Transverse colon (tissue), 4 donors: Measurements from ENCODE around the gene PAX8. TPM values are rescaled to one million over a fixed set of nuclear protein-coding genes. Genes with fewer than 3 reads are reported as not detected.
A peak's percentile ranks its signal among the peaks of the same experiment; 100 is the strongest.

Experiments used
- DNase-seq: peaks from one replicate; pipeline ENCODE4 v3.0.0-alpha.2; 2019
- H3K27ac ChIP-seq, 4 donors: fragments of 200-600 bp; sonication (generic); 2 replicates each; pipeline ENCODE4 v1.5.1; 2016 to 2018; ENCODE audit warnings: inconsistent platforms in 4 of 4
- H3K27me3 ChIP-seq: fragments of 200-600 bp; sonication (generic); 2 replicates; pipeline ENCODE4 v1.5.1; 2017; ENCODE audit warnings: inconsistent platforms
- H3K36me3 ChIP-seq, 4 donors: fragments of 200-600 bp; sonication (generic); 2 replicates each; pipeline ENCODE4 v1.5.1; 2017 to 2019; ENCODE audit warnings: inconsistent platforms in 4 of 4
- H3K4me1 ChIP-seq, 4 donors: fragments of 200-600 bp; sonication (generic); 2 replicates each; pipeline ENCODE4 v1.5.1; 2017 to 2020; ENCODE audit warnings: inconsistent platforms in 4 of 4
- H3K4me3 ChIP-seq, 4 donors: fragments of 200-600 bp; sonication (generic); 1 replicate in 1 of 4; 2 replicates in 3 of 4; pipeline versions ENCODE4 v1.5.1 to v1.6.1; 2017 to 2019; ENCODE audit warnings: inconsistent platforms in 4 of 4
- H3K9me3 ChIP-seq, 2 donors: fragments of 200-600 bp; sonication (generic); 2 replicates each; pipeline ENCODE4 v1.5.1; 2017 to 2019; ENCODE audit warnings: inconsistent platforms in 2 of 2
- EP300 ChIP-seq: sonication (generic); formaldehyde crosslinking; IDR thresholded peaks from one replicate; pipeline ENCODE4 v1.6.1; 2017; ENCODE audit warnings: antibody characterized with exemption, low read depth
- POLR2A ChIP-seq: fragments of 450-650 bp; IDR thresholded peaks from one replicate; pipeline ENCODE4 v1.6.1; 2016; ENCODE audit warnings: antibody characterized with exemption, mild to moderate bottlenecking, moderate library complexity
- POLR2AphosphoS5 ChIP-seq, 3 donors: sonication (generic); formaldehyde crosslinking; IDR thresholded peaks; one replicate each; pipeline ENCODE4 v1.6.1; 2016; ENCODE audit warnings: antibody characterized with exemption in 3 of 3
- WGBS, 2 donors: methylation state at CpG; one replicate each; pipeline ENCODE4 v1.1.5; 2018; ENCODE audit warnings: low coverage in 1 of 2; 5-methylcytosine and 5-hydroxymethylcytosine counted together
- in situ Hi-C, 4 donors: fragments of 200-750 bp; cut with MboI; loops; one replicate each; pipeline versions ENCODE4 v1.15.0 to v1.15.1; 2017; ENCODE audit warnings: low sequenced_read_pairs in 3 of 4, low pct_ligation_motif_present in 1 of 4, low pct_unique_long_range_greater_than_20kb in 1 of 4
- intact Hi-C: fragments of 100-400 bp; cut with DNase I; formaldehyde crosslinking; loops from one replicate; pipeline ENCODE4 v1.15.1; 2023; ENCODE audit warnings: low total_unique reads
- total RNA-seq, 4 donors: library from RNA; depleted of rRNA; stranded (reverse); fragments of >200 nt; gene quantifications; one replicate each; pipeline ENCODE4 v1.1.0, GENCODE V29; 2016
- TF ChIP-seq, protein P1 (sequence below), 5 experiments: fragments of 200-600 bp in 3 of 5; fragments of 450-650 bp in 2 of 5; sonication (generic) in 3 of 5; IDR thresholded peaks; 1 replicate in 2 of 5; 2 replicates in 3 of 5; pipeline ENCODE4 v1.5.1; 2016 to 2017; ENCODE audit warnings: antibody characterized with exemption in 5 of 5, inconsistent platforms in 3 of 5, mild to moderate bottlenecking in 2 of 5, moderate library complexity in 1 of 5

The PAX8 gene
- total RNA-seq, 4 donors from 2014 or later = 1.6 to 13.7 (median 8.3) TPM

DNA sequence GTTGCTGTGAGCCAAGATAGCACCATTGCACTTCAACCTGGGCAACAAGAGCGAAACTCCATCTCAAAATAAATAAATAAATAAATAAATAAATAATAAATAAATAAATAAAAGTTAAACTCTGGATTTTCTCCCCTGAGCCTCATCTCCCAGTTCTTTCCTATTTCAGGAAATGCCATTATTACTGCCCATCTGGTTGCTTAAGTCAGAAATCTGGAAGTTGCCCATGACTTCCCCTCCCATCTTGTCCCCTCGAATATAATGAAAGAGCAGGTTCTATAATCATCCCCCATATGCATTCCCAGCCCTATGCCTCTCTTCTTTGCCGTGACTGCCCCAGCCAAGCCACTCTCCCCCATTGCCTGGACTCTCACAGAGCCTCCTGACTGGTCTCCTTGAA is 109.1 kb downstream of the PAX8 start:
- H3K27me3 ChIP-seq = no peaks in the 10 kb centered on the region
- no peak overlapping the region for H3K4me3 ChIP-seq
- TF ChIP-seq POLR2AphosphoS5 (IDR thresholded peaks at IDR 0.05) (no peak), POLR2A (no peak), EP300 (no peak)
- TF ChIP-seq, protein P1, sequence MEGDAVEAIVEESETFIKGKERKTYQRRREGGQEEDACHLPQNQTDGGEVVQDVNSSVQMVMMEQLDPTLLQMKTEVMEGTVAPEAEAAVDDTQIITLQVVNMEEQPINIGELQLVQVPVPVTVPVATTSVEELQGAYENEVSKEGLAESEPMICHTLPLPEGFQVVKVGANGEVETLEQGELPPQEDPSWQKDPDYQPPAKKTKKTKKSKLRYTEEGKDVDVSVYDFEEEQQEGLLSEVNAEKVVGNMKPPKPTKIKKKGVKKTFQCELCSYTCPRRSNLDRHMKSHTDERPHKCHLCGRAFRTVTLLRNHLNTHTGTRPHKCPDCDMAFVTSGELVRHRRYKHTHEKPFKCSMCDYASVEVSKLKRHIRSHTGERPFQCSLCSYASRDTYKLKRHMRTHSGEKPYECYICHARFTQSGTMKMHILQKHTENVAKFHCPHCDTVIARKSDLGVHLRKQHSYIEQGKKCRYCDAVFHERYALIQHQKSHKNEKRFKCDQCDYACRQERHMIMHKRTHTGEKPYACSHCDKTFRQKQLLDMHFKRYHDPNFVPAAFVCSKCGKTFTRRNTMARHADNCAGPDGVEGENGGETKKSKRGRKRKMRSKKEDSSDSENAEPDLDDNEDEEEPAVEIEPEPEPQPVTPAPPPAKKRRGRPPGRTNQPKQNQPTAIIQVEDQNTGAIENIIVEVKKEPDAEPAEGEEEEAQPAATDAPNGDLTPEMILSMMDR (IDR thresholded peaks at IDR 0.05) = no peak
- H3K9me3 ChIP-seq = no peaks in the 10 kb centered on the region
- H3K27ac ChIP-seq = no peak overlapping the region
- DNase-seq = no peak
- H3K36me3 ChIP-seq = no peaks in the 10 kb centered on the region
- intact Hi-C loops (no loop called here), in situ Hi-C loops (no loop called here)
- peaks cover 0 to 36% (median 7%) of the 10 kb centered on the region in 4 donors for H3K4me1 ChIP-seq
- 94 to 95% methylated on average over 2 to 3 of the region's 3 CpGs for WGBS, 2 donors

DNA sequence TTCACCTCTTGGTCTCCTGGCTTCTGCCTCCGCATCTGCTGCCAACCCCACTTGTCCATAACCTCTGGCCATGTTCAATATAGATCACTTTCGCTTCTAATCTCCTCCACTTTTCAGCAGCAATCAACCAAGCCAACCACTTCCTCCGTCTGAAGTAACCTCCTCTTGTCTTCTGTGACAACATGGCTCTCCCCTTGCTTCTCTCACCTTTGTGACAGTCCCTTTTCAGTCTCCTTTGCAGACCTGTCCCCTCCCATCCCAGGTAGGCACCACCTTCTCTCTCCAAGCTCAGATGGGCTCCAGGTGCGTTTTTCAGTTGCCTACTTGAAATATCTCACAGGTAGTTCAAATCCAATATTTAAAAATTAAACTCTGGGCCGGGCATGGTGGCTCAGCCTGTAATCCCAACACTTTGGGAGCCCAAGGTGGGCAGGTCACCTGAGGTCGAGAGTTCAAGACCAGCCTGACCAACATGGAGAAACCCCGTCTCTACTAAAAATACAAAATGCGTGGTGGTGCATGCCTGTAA is 109.7 kb downstream of the PAX8 start:
- DNase-seq = no peak
- intact Hi-C loops (no loop called here), in situ Hi-C loops (no loop called here)
- Histone ChIP-seq H3K4me3 (no peak overlapping the region), H3K9me3 (no peaks in the 10 kb centered on the region), H3K4me1 (peaks cover 0 to 39% (median 8%) of the 10 kb centered on the region in 4 donors), H3K27me3 (no peaks in the 10 kb centered on the region), H3K27ac (peak overlapping the region in 1 of 4 donors; percentile 78), H3K36me3 (no peaks in the 10 kb centered on the region)
- TF ChIP-seq EP300 (no peak), POLR2A (no peak), POLR2AphosphoS5 (IDR thresholded peaks at IDR 0.05) (no peak)
- TF ChIP-seq, protein P1 (IDR thresholded peaks at IDR 0.05) = no peak
- 84% methylated on average over 8 of the region's 8 CpGs; no CpG with 5 or more reads in 1 of the 2 donors for WGBS, 2 donors

DNA sequence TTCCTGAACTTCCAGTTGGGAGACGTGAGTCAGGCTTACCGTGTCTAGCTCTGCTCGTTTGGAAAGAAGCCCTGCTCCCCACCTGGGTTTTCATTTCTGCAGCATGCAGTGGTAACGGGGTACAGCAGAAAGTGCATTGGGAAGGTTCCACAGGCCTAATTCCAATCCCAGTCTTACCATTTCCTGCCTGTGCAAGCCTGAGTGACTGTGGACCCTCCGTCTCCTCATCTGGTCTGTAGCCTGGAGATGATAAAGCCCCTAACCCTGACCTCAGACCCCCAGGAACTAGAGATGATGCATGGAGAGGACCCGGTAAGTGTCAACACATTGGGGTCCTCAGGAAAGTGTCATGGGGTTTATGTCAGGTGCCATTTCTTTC is 110.8 kb downstream of the PAX8 start:
- DNase-seq = no peak
- Histone ChIP-seq H3K36me3 (no peaks in the 10 kb centered on the region), H3K4me3 (no peak overlapping the region), H3K9me3 (no peaks in the 10 kb centered on the region), H3K27me3 (no peaks in the 10 kb centered on the region), H3K4me1 (peaks cover 0 to 34% (median 8%) of the 10 kb centered on the region in 4 donors), H3K27ac (peak overlapping the region; percentile 59 to 78 (median 69))
- intact Hi-C loops (no loop called here), in situ Hi-C loops (no loop called here)
- 91 to 100% methylated on average over 4 to 6 of the region's 6 CpGs for WGBS, 2 donors
- TF ChIP-seq, protein P1 (IDR thresholded peaks at IDR 0.05) = no peak
- no peak for TF ChIP-seq POLR2A
- TF ChIP-seq POLR2AphosphoS5 (IDR thresholded peaks at IDR 0.05) = no peak
- TF ChIP-seq EP300 = no peak

DNA sequence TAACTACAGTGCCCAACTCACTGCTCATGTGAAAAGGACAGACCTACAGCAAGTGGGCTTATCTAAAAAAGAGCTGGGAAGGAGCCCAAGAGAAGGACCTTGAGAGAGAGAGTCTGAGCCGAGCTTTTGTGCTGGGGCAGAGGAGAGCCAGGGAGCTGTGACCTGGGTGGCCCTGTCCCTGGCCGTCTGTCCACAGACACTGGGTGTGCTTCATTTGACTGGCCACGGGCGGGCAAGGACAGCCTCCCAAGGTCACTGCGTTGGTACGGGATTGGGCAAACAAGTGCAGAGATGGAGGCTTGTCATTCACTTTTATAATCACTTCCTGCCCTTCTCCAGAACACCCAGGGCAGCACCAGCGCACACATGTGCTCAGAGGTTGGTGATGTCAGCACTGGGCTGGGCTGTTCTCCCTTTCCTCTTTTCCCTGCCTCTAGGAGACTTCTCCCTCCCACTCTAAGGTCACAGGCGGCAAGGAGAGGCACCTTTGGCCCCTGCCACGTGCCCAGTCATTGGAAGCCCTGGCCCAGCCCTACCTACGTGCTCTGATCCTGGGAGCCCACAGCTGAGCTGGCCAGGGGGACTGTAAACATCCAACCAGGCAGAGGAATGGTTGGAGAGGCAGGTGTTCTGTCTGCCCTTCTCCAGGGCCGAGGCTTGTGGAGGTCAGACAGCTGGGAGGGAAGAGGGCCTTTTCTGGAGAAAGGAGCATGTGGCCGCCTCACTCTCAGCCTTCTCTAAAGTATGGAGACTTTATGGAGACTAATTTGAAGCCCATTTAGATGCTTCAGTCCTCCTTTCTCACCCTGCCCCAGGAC is 111.4 kb downstream of the PAX8 start:
- in situ Hi-C loops = no loop called here
- DNase-seq = peak; percentile 82
- Histone ChIP-seq H3K27ac (peak overlapping the region; percentile 59 to 78 (median 69)), H3K4me3 (no peak overlapping the region), H3K9me3 (no peaks in the 10 kb centered on the region), H3K27me3 (no peaks in the 10 kb centered on the region), H3K36me3 (no peaks in the 10 kb centered on the region), H3K4me1 (peaks cover 0 to 34% (median 8%) of the 10 kb centered on the region in 4 donors)
- intact Hi-C loops = no loop called here
- TF ChIP-seq POLR2A (peak; percentile 87), EP300 (no peak), POLR2AphosphoS5 (IDR thresholded peaks at IDR 0.05) (peak in 2 of 3 donors; percentile 77 to 85)
- TF ChIP-seq, protein P1 (IDR thresholded peaks at IDR 0.05) = no peak
- 51% methylated on average over 12 of the region's 12 CpGs; no CpG with 5 or more reads in 1 of the 2 donors for whole genome bisulfite sequencing, 2 donors
